ENCODE data around the gene PARVB.

The PARVB gene

DNA sequence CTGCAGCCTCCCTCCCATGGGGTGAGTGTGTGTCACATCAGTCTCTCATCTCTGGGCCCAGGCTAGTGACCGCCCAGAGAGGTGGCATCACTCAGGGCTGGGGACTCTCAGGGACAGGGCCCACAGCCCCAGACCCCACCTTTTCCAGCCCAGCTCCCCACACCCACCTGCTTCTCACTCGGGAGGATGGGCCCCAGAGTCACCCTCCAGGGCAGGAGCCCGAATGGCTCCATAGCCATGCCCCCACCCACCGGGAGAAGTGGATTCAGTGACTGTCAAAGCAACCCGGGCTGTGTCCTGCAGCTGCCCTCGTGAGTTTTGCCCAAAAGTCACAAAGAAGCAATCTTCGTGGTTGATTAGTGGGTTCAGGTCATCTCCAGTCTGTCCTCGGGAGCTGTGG, 182.6 kb downstream of the PARVB start:
- DNase-seq, result no peak

DNA sequence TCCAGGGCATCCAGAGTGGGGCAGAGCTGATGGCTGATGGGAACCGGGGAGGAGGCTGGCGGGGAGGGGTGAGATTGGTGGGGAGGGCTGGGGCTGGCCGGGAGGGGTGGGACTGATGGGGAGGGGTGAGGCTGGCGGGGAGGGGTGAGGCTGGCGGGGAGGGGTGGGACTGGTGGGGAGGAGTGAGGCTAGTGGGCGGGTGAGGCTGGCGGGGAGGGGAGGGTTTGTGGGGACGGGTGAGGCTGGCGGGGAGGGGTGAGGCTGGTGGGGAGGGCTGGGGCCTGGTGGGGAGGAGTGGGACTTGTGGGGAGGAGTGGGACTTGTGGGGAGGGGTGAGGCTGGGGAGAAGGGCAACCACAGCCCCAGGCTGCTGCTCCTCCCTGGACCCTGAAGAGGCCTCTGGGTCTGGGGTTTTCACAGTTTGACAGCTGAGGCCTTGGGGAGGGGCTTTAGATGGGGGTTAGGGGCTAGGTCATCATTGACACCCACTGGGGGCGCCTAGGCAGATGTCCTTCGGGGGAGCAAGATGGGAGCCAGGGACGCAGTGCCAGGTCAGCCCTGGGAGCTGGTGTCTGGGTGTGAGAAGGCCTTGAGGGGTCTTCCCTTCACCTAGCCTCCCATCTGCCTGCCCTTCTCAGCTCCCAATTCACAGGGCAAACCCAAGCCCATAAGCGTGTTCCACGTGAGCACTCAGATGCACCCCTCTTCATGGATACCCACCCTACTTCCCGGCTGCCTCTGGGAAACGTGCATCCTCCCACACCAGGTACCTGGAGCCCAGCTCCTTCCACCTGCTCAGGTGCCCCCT, 183.3 kb downstream of the PARVB start:
- DNase-seq, result no peak

DNA sequence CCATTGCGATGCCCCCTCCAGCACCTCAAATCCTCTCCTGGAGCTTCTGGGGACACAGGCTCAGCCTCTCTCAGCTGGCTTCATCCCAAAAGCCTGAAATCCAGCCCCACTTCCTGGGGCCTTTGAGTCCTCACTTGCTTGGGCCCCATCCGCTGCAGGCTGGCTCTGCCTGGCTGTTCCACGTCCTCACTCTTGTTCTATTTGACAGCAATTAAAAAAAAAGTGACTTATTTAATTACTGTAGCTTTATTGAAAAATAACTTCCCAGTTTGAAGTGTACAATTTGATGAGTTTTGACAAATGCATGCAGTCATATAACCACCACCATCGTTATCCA, 183.8 kb downstream of the PARVB start:
- DNase-seq, result no peak

DNA sequence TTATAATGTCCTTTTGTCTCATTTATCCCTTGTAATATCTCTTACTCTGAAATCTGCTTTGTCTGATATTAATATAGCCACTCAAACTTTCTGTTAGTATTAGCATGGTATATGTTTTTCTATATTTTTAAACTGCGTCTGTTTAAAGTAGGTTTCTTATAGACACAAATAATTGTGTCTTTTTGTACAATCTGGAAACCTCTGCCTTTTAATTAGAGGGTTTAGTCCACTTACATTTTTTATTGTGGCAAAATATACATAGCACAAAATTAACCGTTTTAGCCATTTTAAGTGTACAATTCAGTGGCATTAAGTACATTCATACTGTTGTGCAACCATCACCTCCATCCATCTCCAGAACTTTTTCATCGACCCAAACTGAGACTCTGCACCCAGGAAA, 185.2 kb downstream of the PARVB start:
- no peak for DNase-seq

DNA sequence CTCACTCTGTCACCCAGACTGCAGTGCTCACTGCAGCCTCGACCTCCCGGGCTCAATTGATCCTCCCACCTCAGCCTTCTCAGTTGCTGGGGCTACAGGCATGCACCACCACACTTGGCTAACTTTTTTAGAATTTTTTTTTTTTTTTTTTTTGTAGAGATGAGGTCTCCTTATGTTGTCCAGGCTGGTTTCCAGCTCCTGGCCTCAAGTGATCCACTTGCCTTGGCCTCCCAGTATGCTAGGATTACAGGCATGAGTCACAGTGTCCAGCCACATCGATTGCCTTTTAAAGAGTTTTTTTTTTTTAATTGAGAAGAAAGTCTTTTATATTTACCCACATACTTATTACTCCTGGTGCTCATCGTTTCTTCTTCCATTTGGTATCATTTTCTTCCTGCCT, 186.6 kb downstream of the PARVB start:
- DNase-seq, result no peak

DNA sequence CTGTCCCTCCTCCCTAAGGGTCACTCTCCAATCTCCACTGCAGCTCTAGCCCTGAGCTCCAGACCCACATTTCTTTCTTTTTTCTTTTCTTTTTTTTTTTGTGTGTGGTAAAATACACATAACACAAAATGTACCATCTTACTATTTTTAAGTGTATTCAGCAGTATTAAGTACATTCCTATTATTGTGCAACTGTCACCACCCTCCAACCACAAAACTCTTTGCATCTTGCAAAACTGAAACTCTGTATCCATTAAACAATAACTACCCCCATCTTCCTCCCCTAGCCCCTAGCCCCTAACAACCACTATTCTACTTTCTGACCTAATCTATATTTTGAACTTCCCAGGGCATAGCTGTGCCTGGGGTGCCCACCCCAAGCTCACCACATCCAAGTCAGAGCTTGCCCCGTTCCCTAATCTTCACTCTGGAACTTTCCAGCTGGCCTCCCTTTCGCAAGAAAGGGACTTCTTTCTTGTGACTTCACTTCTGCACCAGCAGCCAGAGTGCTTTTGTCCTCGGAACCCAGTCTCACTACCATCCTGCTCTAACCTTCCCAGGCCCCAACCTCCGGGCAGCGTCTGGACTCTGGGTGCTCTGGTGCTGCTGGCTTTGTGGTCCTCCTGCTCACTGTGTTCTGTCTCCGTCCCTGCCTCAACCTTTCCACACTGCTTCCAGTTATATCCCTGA, 187.3 kb downstream of the PARVB start:
- DNase-seq, result no peak

DNA sequence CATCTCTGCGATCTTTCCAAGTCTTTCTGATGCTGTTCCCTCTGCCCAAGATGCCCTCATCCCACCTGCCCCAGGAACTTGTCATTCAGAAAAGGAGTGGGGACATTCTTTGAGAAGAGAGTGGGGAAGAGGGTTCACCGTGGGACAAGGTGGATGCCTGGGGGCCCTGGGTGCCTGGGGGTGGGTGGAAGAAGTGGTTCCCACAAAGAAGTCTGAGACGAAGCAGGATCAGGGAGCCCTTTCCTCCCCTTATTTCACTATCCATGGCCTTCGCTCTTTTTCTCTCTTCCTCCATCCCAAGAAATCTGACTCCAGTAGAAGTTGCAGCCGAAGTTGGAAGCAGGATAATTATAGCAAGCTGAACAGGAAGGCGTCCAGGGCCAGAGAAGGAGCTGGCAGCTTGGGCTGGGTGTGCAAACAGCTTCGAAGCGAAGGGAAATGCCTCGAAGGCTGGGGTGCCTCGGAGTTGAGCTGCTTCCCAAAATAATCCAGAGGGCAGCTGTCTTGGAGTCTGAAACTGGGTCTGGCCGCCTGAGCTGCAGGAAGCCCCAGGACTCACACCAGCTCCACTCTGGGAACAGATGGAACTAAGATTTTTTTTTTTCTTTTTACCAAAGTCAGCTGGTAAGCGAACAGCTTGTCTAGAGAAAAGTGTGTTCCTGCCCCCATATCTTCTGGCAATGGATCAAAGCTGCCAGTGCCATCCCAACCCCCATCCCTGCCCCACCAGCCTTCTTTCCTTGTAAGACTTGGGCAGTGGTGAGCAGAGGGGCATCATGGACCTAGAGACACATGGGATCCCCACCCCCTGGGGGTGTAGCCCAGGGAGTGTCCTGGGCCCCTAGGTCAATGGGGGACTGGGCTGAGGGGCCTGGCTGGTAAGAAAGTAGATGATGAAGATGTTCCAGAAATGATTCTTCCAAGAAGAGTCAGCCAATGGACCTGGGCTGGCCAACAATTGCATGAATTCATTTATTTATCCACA, 188.1 kb downstream of the PARVB start:
- DNase-seq, result no peak

DNA sequence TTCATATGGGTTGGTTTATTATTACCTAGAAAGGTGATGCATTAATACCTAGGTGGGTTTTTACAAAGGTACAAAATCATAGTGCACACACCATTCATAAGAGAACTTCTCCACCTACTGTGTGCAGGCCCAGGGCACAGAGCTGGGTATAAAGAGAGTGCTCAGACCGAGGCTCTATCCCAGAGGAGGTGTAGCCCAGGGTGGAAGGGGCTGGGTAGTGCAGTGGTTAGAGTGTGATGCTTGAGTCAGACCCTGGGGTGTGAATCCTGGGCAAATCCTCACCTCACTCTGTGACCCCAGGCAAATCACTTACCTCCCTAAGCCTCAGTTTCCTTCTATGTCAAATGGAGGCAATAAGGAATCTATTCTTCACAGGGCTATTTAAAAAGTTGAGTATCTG, 188.8 kb downstream of the PARVB start:
- no peak for DNase-seq

DNA sequence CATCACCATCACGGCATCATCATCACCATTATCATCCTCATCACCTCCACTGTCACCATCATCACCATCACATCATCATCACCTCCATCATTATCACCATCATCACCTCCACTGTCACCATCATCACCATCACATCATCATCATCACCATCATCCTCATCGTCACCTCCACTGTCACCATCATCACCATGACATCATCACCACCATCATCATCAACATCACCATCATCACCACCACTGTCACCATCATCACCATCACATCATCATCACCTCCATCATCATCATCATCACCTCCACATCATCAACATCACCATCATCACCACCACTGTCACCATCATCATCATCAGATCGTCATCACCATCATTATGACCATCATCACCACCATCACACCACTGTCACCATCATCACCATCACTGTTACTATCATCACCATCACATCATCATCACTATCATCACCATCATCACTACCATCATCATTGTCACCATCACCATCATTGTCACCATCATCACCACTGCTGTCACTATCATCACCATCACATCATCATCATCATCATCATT, 189.5 kb downstream of the PARVB start:
- DNase-seq, result no peak

DNA sequence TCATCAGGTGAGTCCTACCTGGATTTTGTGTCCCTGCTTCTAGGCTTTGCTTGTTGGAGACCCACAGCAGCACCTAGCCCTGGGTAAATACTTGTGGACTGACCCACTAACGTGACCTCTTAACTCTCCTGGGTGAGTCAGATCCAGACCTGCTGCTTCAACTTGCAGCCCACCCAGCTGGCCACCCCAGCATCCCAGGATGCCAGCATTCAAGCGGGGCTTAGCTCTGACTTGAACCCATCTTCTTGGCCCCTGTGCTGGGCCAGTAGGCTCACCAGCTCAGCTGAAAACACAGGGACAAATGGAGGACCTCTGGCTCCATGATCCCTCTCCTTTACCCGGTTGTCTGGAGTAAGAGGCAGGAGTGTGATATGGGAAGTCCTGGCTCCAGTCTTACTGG, 190.1 kb downstream of the PARVB start:
- DNase-seq, result no peak

DNA sequence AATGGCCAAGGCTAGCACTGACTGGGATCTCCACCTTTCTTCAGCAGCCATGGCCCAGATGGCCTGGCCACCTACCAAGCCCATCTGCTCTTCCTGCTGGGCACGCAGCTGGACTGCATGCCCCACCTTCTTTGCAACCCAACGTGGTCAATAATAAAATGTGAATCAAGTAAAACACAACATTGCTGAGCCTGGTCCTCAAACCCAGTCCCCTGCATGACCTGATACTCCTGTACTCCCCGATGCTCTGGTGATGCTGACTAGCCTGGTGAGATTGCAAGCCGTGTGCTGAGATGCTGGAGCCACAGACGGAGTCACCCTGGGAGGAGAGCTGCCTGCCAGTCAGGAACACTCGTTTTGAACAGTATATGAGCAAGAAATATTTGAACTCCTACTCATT, 190.7 kb downstream of the PARVB start:
- no peak for DNase-seq

DNA sequence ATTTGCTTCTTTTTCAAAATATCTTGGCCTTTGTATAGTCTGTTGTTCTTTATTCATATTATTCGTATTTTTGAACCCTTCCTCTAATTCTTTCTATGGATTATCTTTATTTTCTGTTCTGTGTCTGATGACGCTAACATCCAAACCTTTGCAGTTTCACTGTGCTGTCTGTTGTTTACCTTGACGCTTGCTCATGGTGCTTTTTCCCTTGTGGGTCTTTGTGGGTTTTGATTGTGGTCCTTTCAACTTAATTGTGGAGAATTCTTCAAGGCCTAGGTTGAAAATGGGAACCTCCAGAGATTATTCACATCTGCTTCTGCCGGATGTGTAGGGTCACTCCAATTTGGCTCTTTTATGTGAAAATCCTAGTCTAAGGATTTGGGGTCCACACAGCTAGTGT, 191.2 kb downstream of the PARVB start:
- DNase-seq, result no peak

DNA sequence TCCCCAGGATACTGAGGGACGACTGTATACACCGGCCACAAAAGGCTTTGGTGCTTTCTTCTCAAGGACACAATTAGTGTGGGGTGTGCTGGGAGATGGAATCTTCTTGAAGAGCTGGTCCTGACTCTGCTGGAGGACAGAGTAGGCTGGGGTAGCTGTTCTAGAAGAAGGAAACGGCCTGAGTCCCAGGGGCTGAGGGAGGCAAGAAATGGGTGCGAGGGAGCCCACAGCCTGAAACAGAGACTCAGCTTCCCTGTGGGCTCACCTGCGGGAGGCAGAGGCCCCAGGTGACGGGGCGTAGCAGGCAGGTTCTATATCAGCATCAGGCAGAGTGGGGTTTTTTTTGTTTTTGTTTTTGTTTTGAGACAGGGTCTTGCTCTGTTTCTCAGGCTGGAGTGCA, 193.2 kb downstream of the PARVB start:
- no peak for DNase-seq

DNA sequence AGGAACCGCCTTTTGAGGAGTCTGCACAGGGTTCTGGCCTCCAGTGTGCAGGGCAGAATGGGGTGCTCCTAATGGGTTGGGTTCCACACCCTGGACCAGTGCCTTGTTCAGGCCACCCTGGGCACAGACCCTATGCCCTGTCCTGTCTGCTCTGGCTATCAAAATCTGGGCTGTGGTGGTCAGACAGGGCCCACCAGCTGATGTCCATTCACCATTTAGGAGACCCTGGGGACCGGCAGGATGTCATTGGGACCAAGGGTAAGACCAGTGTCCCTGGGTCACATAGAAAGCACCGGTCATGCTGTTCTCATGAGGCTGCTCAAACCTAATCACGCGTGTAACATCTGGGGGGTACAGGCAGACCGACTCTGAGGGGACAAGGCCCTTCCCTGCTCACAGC, 194.0 kb downstream of the PARVB start:
- no peak for DNase-seq

DNA sequence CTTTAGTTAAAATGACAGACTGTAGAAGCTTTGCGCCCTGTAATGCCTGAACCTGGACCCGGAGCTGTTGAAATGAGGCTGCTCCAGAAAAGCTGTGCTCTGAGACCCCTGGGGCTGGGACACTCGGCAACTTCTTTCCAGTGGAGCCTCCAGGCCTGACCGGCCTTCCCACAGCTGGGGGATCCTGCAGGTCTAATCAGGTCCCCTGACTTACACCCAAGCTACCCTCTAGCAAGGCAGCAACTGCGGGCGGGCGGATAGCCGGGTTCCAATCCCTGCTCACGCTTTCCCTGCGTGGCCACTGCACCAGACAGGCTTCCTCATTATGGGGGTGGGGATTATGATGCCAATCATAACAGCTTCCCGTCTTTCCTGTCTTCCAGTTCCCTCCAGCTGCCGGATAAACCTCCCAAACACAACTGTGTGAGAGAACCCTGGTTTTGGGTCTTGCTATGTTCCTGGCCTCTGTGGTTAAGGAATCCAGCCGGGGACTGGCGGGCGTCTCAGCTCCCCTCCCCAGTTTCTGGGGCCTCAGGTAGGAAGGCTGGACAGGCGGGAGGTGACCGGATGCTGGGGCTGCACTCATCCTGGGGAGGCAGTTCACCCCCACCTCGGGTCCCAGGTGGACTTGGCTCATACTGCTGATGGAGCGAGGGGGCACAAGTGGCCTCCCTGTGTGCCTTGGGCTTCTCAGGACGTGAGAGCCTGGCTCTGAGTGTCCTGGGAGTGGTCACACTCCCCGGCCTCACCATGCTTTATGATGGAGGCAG, 195.2 kb downstream of the PARVB start:
- no peak for DNase-seq

DNA sequence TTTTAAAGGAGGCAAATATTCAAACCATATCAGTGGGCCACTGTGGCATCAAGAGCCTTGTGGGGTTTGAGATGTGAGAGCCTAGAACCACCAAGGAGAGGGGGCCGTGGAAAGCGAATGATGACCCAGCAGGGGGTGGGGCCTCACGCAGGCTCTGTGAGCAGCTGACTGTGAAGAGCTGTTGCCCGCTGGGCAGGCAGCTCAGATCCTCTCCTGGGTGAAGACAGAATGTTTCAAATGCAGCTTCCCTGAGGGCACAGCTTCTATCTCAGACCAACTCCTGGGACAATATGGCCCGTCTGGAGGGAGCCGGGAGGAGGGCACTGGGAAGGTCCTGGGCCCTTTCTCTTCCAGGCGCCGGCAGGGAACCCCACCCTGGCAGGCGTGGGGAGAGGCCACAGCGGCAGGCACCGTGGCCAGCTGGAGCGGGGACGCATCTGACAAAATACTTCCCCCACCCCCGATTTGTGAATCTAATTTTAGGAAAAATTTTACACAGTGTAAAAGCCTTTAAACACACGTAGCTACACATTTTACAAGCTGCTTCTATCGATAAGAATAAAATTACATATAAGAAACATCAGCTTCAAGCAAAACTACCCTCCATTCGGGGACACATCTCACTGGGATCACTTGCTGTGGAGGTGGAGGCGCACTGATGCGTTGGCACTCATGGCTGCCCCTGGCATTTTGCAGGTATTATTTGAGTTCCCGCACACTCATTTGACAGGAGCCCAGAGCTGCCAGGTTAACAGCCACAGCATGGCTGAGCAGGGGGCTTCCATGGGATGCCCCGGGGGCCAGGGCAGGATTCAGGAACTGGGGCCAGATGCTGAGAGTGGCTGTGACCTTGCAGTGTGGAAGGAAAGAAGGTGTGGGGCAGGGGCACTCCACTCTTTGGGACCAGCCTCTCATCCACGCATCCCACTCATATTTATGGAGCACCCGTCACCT, 196.9 kb downstream of the PARVB start:
- no peak for DNase-seq

DNA sequence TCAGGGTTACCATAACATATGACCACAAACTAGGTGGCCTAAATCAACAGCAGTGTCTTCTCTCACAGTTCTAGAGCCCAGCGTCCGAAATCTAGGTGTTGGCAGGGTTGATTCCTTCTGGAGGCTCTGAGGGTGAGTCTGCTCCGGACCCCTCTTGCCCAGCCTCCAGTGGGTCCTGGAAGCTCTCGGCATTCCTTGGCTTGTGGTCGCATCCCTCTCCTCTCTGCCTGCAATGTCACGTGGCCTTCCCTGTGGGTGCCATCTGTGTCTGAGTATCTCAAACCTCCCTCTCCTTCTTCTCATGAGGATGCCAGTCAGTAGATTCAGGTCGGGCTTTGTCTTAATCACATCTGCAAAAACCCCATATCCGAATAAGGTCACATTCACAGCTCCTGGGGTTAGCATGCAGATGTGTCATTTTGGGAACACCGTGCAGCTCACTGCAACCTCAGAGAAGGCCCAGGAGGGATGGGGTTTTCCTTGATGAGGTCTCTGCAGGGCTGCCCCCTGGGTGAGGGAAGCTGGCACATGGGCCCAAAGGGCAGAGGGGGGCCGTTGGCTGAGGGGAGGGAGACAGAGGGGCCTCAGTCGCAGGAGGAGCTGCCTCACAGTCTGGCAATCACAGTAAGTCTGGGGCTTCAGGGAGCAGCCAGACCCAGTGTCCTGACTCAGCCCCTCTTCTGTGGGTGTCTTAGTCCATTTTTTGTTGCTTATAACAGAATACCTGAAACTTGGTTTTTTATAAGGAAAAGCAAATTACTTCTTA, 197.8 kb downstream of the PARVB start:
- no peak for DNase-seq

Measured in CD4-positive, alpha-beta T cell treated with Interferon gamma for 1 hour (primary cell).